ENCODE measurements around the gene C16orf89.
"Not testable (repeated sequence)": the region's sequence is repeated elsewhere in the genome, so short reads cannot be mapped to it uniquely, and the experiment has no call there.

DNA sequence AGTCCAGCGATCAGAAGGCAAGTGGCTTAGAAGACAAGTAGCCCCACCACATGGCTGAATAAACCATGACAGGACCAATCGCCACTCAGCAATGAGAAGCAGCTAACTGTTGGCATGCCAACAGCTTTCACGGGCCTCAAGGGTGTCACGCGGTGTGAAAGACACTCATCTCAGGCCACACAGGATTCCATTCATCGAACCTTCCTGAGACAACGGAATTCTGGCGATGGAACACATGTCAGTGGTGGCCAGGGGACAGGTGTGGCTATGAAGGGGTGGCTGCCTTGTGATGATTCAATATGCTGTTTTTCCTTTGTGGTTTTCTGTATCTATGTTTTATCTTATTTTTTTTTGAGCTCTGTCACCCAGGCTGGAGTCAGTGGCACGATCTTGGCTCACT lies 24.8 kb upstream of the C16orf89 start:
- TF ChIP-seq POLR2A (IDR thresholded peaks at IDR 0.05; ENCODE audit: borderline replicate concordance, extremely low read depth, insufficient read depth, insufficient read length); ELF1 (IDR thresholded peaks at IDR 0.05; ENCODE audit: borderline replicate concordance, low read depth); YY1 (IDR thresholded peaks at IDR 0.05; ENCODE audit: extremely low read depth, insufficient replicate concordance, low read depth, low read length); SRF (IDR thresholded peaks at IDR 0.05; ENCODE audit: low read depth); EZH2 (IDR thresholded peaks at IDR 0.05); ATF3 (IDR thresholded peaks at IDR 0.05); EGR1 (IDR thresholded peaks at IDR 0.05; ENCODE audit: low read depth); ZNF274 (IDR thresholded peaks at IDR 0.05; ENCODE audit: low read depth, low read length); TCF7L2 (IDR thresholded peaks at IDR 0.05; ENCODE audit: borderline replicate concordance, extremely low read depth, insufficient read depth, insufficient read length); ZFX (IDR thresholded peaks at IDR 0.05): not testable (repeated sequence)
- TF ChIP-seq, protein P1, sequence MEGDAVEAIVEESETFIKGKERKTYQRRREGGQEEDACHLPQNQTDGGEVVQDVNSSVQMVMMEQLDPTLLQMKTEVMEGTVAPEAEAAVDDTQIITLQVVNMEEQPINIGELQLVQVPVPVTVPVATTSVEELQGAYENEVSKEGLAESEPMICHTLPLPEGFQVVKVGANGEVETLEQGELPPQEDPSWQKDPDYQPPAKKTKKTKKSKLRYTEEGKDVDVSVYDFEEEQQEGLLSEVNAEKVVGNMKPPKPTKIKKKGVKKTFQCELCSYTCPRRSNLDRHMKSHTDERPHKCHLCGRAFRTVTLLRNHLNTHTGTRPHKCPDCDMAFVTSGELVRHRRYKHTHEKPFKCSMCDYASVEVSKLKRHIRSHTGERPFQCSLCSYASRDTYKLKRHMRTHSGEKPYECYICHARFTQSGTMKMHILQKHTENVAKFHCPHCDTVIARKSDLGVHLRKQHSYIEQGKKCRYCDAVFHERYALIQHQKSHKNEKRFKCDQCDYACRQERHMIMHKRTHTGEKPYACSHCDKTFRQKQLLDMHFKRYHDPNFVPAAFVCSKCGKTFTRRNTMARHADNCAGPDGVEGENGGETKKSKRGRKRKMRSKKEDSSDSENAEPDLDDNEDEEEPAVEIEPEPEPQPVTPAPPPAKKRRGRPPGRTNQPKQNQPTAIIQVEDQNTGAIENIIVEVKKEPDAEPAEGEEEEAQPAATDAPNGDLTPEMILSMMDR (IDR thresholded peaks at IDR 0.05 in 2 of 3, conservative IDR thresholded peaks at IDR 0.05 in 1 of 3; ENCODE audit: borderline replicate concordance in 1 of 3, insufficient read depth in 1 of 3, low read depth in 2 of 3, low read length in 2 of 3), result not testable (repeated sequence)
- TF ChIP-seq, protein P2, sequence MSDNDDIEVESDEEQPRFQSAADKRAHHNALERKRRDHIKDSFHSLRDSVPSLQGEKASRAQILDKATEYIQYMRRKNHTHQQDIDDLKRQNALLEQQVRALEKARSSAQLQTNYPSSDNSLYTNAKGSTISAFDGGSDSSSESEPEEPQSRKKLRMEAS (IDR thresholded peaks at IDR 0.05), result not testable (repeated sequence)
